Suprapubic skin (tissue), 4 donors: ENCODE measurements around the gene CEP85L. TPM values are rescaled to one million over a fixed set of nuclear protein-coding genes. Genes with fewer than 3 reads are reported as not detected.

ENCODE experiments used
- DNase-seq, 2 donors: peaks; one replicate each; pipeline ENCODE4 v3.0.0-alpha.2; 2019; ENCODE audit warnings: low spot score in 2 of 2
- H3K27ac ChIP-seq: fragments of 200-600 bp; sonication (generic); one replicate; pipeline ENCODE4 v1.5.1; 2019
- H3K27me3 ChIP-seq: fragments of 200-600 bp; sonication (generic); one replicate; pipeline ENCODE4 v1.5.1; 2019
- H3K36me3 ChIP-seq: fragments of 200-600 bp; sonication (generic); one replicate; pipeline ENCODE4 v1.5.1; 2019
- H3K4me1 ChIP-seq: fragments of 200-600 bp; sonication (generic); one replicate; pipeline ENCODE4 v1.5.1; 2019
- H3K4me3 ChIP-seq: fragments of 200-600 bp; sonication (generic); one replicate; pipeline ENCODE4 v1.5.1; 2019; ENCODE audit warnings: mild to moderate bottlenecking
- H3K9me3 ChIP-seq: fragments of 200-600 bp; sonication (generic); one replicate; pipeline ENCODE4 v1.5.1; 2019
- CTCF ChIP-seq, 2 donors: fragments of 200-600 bp in 1 of 2; fragments of 450-650 bp in 1 of 2; sonication (generic) in 1 of 2; IDR thresholded peaks; one replicate each; pipeline ENCODE4 v1.5.1; 2016 to 2019; ENCODE audit warnings: antibody characterized with exemption in 2 of 2, mild to moderate bottlenecking in 1 of 2, moderate library complexity in 1 of 2
- EP300 ChIP-seq: sonication (generic); formaldehyde crosslinking; IDR thresholded peaks from one replicate; pipeline ENCODE4 v1.6.1; 2017; ENCODE audit warnings: antibody characterized with exemption
- POLR2A ChIP-seq, 2 donors: fragments of 450-650 bp; IDR thresholded peaks; one replicate each; pipeline ENCODE4 v1.6.1; 2017; ENCODE audit warnings: antibody characterized with exemption in 2 of 2, mild to moderate bottlenecking in 2 of 2, moderate library complexity in 2 of 2
- POLR2AphosphoS5 ChIP-seq, 3 donors: sonication (generic); formaldehyde crosslinking; IDR thresholded peaks; one replicate each; pipeline ENCODE4 v1.6.1; 2017; ENCODE audit warnings: antibody characterized with exemption in 3 of 3
- WGBS: methylation state at CpG from one replicate; pipeline ENCODE4 v1.1.5; 2018; 5-methylcytosine and 5-hydroxymethylcytosine counted together
- total RNA-seq, 4 donors: library from RNA; depleted of rRNA; stranded (reverse); fragments of >200 nt; gene quantifications; one replicate each; pipeline ENCODE4 v1.1.0, GENCODE V29; 2016

CEP85L gene
- total RNA-seq, 4 donors from 2014 or later = 4.7 to 9.5 (median 5.3) TPM

GRCh38 chr6:118639054-118639964 lies 12.1 kb downstream of the CEP85L start:
- H3K27me3 ChIP-seq = no peaks in the 10 kb centered on the region
- H3K9me3 ChIP-seq = no peaks in the 10 kb centered on the region
- TF ChIP-seq EP300 = no peak
- no peak for TF ChIP-seq CTCF (IDR thresholded peaks at IDR 0.05)
- TF ChIP-seq POLR2A (IDR thresholded peaks at IDR 0.05) = no peak
- TF ChIP-seq POLR2AphosphoS5 (IDR thresholded peaks at IDR 0.05) = no peak
- H3K36me3 ChIP-seq = no peaks in the 10 kb centered on the region
- no peak overlapping the region for H3K27ac ChIP-seq
- H3K4me3 ChIP-seq = no peak overlapping the region
- DNase-seq = no peak
- WGBS = 79% methylated on average over 4 of the region's 4 CpGs
- no peaks in the 10 kb centered on the region for H3K4me1 ChIP-seq

GRCh38 chr6:118638288-118638687 lies 13.1 kb downstream of the CEP85L start:
- TF ChIP-seq EP300 = no peak
- TF ChIP-seq POLR2A (IDR thresholded peaks at IDR 0.05) = no peak
- no peak for TF ChIP-seq CTCF (IDR thresholded peaks at IDR 0.05)
- no peak for TF ChIP-seq POLR2AphosphoS5 (IDR thresholded peaks at IDR 0.05)
- Histone ChIP-seq H3K27me3 (no peaks in the 10 kb centered on the region), H3K36me3 (no peaks in the 10 kb centered on the region), H3K9me3 (no peaks in the 10 kb centered on the region), H3K4me1 (no peaks in the 10 kb centered on the region), H3K4me3 (no peak overlapping the region), H3K27ac (no peak overlapping the region)
- DNase-seq = no peak

GRCh38 chr6:118635909-118636735 lies 15.3 kb downstream of the CEP85L start:
- H3K4me1 ChIP-seq = no peaks in the 10 kb centered on the region
- TF ChIP-seq POLR2AphosphoS5 (IDR thresholded peaks at IDR 0.05) (no peak), CTCF (IDR thresholded peaks at IDR 0.05) (no peak), EP300 (no peak), POLR2A (IDR thresholded peaks at IDR 0.05) (no peak)
- 97% methylated on average over 3 of the region's 3 CpGs for WGBS
- DNase-seq = no peak
- H3K27ac ChIP-seq = no peak overlapping the region
- no peaks in the 10 kb centered on the region for H3K9me3 ChIP-seq
- no peak overlapping the region for H3K4me3 ChIP-seq
- no peaks in the 10 kb centered on the region for H3K36me3 ChIP-seq
- H3K27me3 ChIP-seq = no peaks in the 10 kb centered on the region

GRCh38 chr6:118632359-118632758 lies 19.0 kb downstream of the CEP85L start:
- Histone ChIP-seq H3K4me3 (no peak overlapping the region), H3K36me3 (peaks cover 4% of the 10 kb centered on the region), H3K4me1 (no peaks in the 10 kb centered on the region), H3K27ac (no peak overlapping the region), H3K27me3 (no peaks in the 10 kb centered on the region), H3K9me3 (no peaks in the 10 kb centered on the region)
- no peak for DNase-seq
- no peak for TF ChIP-seq POLR2A (IDR thresholded peaks at IDR 0.05)
- no peak for TF ChIP-seq POLR2AphosphoS5 (IDR thresholded peaks at IDR 0.05)
- no peak for TF ChIP-seq EP300
- TF ChIP-seq CTCF (IDR thresholded peaks at IDR 0.05) = no peak
- 85% methylated on average over 2 of the region's 2 CpGs for WGBS

- Histone ChIP-seq H3K9me3 (no peaks in the 10 kb centered on the region), H3K4me3 (no peak overlapping the region), H3K4me1 (no peaks in the 10 kb centered on the region), H3K27me3 (no peaks in the 10 kb centered on the region), H3K36me3 (peaks cover 4% of the 10 kb centered on the region), H3K27ac (no peak overlapping the region)
- DNase-seq = no peak
- TF ChIP-seq CTCF (IDR thresholded peaks at IDR 0.05) (no peak), POLR2AphosphoS5 (IDR thresholded peaks at IDR 0.05) (no peak), EP300 (no peak)
- WGBS = 100% methylated on average over 1 of the region's 1 CpG
Measured at GRCh38 chr6:118630923-118631322, 20.5 kb downstream of the CEP85L start.
